Vagina (tissue), 2 donors: ENCODE results near the gene ZNF385A. TPM values are rescaled to one million over a fixed set of nuclear protein-coding genes. Genes with fewer than 3 reads are reported as not detected.
A peak's percentile ranks its signal among the peaks of the same experiment; 100 is the strongest.

Experiments used
- DNase-seq, 2 donors: peaks; one replicate each; pipeline ENCODE4 v3.0.0-alpha.2; 2017; ENCODE audit errors: extremely low spot score in 2 of 2
- H3K27ac ChIP-seq: fragments of 200-600 bp; sonication (generic); one replicate; pipeline ENCODE4 v1.5.1; 2019
- H3K27me3 ChIP-seq: fragments of 200-600 bp; sonication (generic); one replicate; pipeline ENCODE4 v1.5.1; 2019
- H3K36me3 ChIP-seq, 2 donors: fragments of 200-600 bp; sonication (generic); one replicate each; pipeline ENCODE4 v1.5.1; 2017 to 2019
- H3K4me1 ChIP-seq: fragments of 200-600 bp; sonication (generic); one replicate; pipeline ENCODE4 v1.5.1; 2019
- H3K4me3 ChIP-seq, 2 donors: fragments of 200-600 bp; sonication (generic); 1 replicate in 1 of 2; 2 replicates in 1 of 2; pipeline ENCODE4 v1.5.1; 2016 to 2019
- H3K9me3 ChIP-seq: fragments of 200-600 bp; sonication (generic); one replicate; pipeline ENCODE4 v1.5.1; 2019
- CTCF ChIP-seq, 3 experiments: fragments of 450-650 bp in 2 of 3; fragments of 200-600 bp in 1 of 3; sonication (generic) in 1 of 3; IDR thresholded peaks; one replicate each; pipeline ENCODE4 v1.5.1; 2017 to 2019; ENCODE audit warnings: antibody characterized with exemption in 3 of 3, mild to moderate bottlenecking in 2 of 3, moderate library complexity in 2 of 3
- POLR2A ChIP-seq, 2 donors: fragments of 450-650 bp; IDR thresholded peaks; one replicate each; pipeline ENCODE4 v1.6.1; 2017; ENCODE audit warnings: antibody characterized with exemption in 2 of 2, mild to moderate bottlenecking in 2 of 2, moderate library complexity in 2 of 2
- POLR2AphosphoS5 ChIP-seq, 2 donors: sonication (generic); formaldehyde crosslinking; IDR thresholded peaks; one replicate each; pipeline ENCODE4 v1.9.0; 2017; ENCODE audit warnings: antibody characterized with exemption in 2 of 2, mild to moderate bottlenecking in 2 of 2, low read depth in 1 of 2; ENCODE audit not compliant: insufficient read depth in 1 of 2
- intact Hi-C: fragments of 100-400 bp; cut with DNase I; formaldehyde crosslinking; loops from one replicate; pipeline ENCODE4 v1.15.1; 2023
- total RNA-seq: library from RNA; depleted of rRNA; stranded (reverse); fragments of >200 nt; gene quantifications from one replicate; pipeline ENCODE4 v1.2.3, GENCODE V29; 2016

ZNF385A gene
- total RNA-seq, 1 donor from 2014 or later = 38.8 TPM

DNA sequence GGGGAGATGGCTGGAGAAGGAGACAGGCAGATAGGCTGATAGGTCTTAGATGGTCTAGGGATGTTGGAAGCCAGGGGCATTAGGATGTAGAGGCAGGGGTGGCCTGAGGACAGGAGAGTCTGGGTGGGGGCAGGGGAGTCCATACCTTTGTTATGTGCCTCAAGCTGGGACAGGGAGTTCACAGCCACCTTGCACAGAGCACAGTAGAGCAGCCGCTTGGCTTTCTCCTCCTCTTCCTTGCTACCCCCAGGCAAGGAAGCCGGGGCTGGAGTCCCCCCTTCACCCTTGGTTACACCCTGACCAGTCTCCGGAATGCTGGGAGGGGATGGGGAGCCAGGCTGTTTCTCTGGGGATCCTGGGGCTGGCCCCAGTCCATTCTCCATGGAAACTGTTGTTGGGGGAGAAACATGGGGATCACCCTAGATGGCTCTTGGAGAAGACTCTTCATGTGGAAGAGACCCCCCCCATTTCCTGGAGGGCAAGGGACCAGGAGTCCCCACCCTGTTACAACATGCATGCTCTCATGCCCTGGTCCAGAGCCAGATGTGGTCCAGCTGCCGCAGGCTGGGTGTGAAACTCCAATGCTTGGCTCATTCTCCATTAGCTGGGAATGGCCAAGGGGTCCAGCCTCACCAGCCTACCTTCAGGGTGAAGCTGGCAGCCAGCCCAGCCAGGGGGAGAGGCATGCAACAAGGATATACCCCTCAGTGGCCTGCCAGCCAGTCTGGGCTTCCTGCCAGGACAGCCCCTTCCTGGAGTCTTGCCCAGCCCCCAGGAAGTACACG lies 13.0 kb downstream of the ZNF385A start:
- H3K4me1 ChIP-seq = peaks cover 52% of the 10 kb centered on the region
- H3K27ac ChIP-seq = peak overlapping the region; percentile 93
- no peak for DNase-seq
- no peaks in the 10 kb centered on the region for H3K36me3 ChIP-seq
- H3K4me3 ChIP-seq = no peak overlapping the region
- no peaks in the 10 kb centered on the region for H3K9me3 ChIP-seq
- no peaks in the 10 kb centered on the region for H3K27me3 ChIP-seq
- TF ChIP-seq POLR2AphosphoS5 (IDR thresholded peaks at IDR 0.05; ENCODE audit: insufficient read depth in 1 of 2, low read depth in 1 of 2) (peak in 1 of 2 donors; percentile 69), POLR2A (IDR thresholded peaks at IDR 0.05) (no peak)
- intact Hi-C loops = no loop called here

- H3K36me3 ChIP-seq = no peaks in the 10 kb centered on the region
- intact Hi-C loops = no loop called here
- H3K4me3 ChIP-seq = peak overlapping the region; percentile 42 to 62
- H3K27me3 ChIP-seq = no peaks in the 10 kb centered on the region
- TF ChIP-seq POLR2A (IDR thresholded peaks at IDR 0.05) (peak in 1 of 2 donors; percentile 22), CTCF (IDR thresholded peaks at IDR 0.05) (peak; percentile 30 to 93 (median 91)), POLR2AphosphoS5 (IDR thresholded peaks at IDR 0.05; ENCODE audit: insufficient read depth in 1 of 2, low read depth in 1 of 2) (peak in 1 of 2 donors; percentile 72)
- no peak for DNase-seq
- peak overlapping the region; percentile 93 for H3K27ac ChIP-seq
- peaks cover 40% of the 10 kb centered on the region for H3K4me1 ChIP-seq
- no peaks in the 10 kb centered on the region for H3K9me3 ChIP-seq
These were observed 14.3 kb downstream of the ZNF385A start for GRCh38 chr12:54370171-54370730.

DNA sequence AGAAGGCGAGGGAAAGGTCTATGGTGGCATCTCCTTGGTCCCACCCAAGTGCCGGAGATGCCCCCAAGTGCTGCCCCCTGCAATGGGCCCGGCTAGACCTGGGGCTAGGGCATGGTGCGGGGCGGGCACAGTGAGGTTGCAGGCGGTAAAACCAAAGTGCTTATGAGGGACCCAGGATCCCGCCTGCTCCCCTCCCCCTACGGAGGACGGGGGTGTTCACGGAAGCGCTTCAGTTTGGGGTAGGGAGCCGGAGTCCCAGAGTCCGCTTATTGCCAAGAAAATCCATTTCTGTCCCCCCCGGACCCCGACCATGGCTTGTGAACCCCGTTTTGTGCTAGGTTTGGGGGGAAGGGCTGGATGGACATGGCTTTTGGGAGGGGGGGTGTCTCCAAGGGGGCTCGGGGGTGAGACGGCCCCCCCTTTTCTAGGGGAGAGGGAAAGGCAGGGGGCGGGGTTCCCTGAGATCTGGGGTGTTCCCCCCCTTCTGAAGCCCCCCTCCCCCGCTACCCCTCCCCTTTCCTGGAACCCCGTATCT lies 14.9 kb downstream of the ZNF385A start:
- peak overlapping the region; percentile 93 for H3K27ac ChIP-seq
- H3K4me1 ChIP-seq = peaks cover 34% of the 10 kb centered on the region
- no peak for TF ChIP-seq POLR2A (IDR thresholded peaks at IDR 0.05)
- no peak for TF ChIP-seq POLR2AphosphoS5 (IDR thresholded peaks at IDR 0.05; ENCODE audit: insufficient read depth in 1 of 2, low read depth in 1 of 2)
- no peak for TF ChIP-seq CTCF (IDR thresholded peaks at IDR 0.05)
- no peaks in the 10 kb centered on the region for H3K27me3 ChIP-seq
- no peak for DNase-seq
- no peaks in the 10 kb centered on the region for H3K9me3 ChIP-seq
- H3K36me3 ChIP-seq = no peaks in the 10 kb centered on the region
- H3K4me3 ChIP-seq = peak overlapping the region; percentile 42 to 62
- intact Hi-C loops = loop anchor here (10.0 kb wide), 2 partner anchors 115 to 155 kb away; no protein-coding TSS in a partner anchor

GRCh38 chr12:54368709-54369596 lies 15.6 kb downstream of the ZNF385A start:
- peak overlapping the region; percentile 42 to 62 for H3K4me3 ChIP-seq
- TF ChIP-seq POLR2AphosphoS5 (IDR thresholded peaks at IDR 0.05; ENCODE audit: insufficient read depth in 1 of 2, low read depth in 1 of 2) (peak; percentile 55 to 76), POLR2A (IDR thresholded peaks at IDR 0.05) (no peak), CTCF (IDR thresholded peaks at IDR 0.05) (peak; percentile 72 to 89 (median 77))
- peak overlapping the region; percentile 93 for H3K27ac ChIP-seq
- no peaks in the 10 kb centered on the region for H3K36me3 ChIP-seq
- peaks cover 27% of the 10 kb centered on the region for H3K4me1 ChIP-seq
- no peaks in the 10 kb centered on the region for H3K9me3 ChIP-seq
- no peak for DNase-seq
- H3K27me3 ChIP-seq = no peaks in the 10 kb centered on the region
- intact Hi-C loops = loop anchor here (10.0 kb wide), 2 partner anchors 114 to 154 kb away; no protein-coding TSS in a partner anchor
